IMR-90 (cell line): ENCODE measurements around the gene IFIT1B. TPM values are rescaled to one million over a fixed set of nuclear protein-coding genes. Genes with fewer than 3 reads are reported as not detected.

Experiments
- ATAC-seq: fragments of 200-7000 bp; cut with Tn5 transposase; 2 replicates; pipeline ENCODE4 v1.9.1; 2020; ENCODE audit warnings: low read depth, mild to moderate bottlenecking, moderate library complexity
- BruUV-seq: library from RNA; stranded (reverse); fragments of 400-500 nt; replicated peaks from 2 replicates; lab custom pipeline; 2021; lab: Mats Ljungman, UMichigan
- CTCF ChIA-PET: fragments of 300-600 bp; formaldehyde crosslinking; extraction: SDS; loops from one replicate; lab custom pipeline; 2021; ENCODE audit warnings: antibody characterized with exemption; lab: Yijun Ruan, JAX
- POLR2A ChIA-PET: fragments of 300-600 bp; sonication (Branson Sonifier 250); formaldehyde crosslinking; loops from one replicate; lab custom pipeline; 2022; ENCODE audit warnings: antibody characterized with exemption; ENCODE audit not compliant: unreplicated experiment; lab: Charles Lee
- DNase-seq: peaks from one replicate; pipeline ENCODE4 v3.0.0; 2013
- H2AFZ ChIP-seq: replicated peaks from 2 replicates; pipeline ENCODE3; 2013; ENCODE audit warnings: low read length, mild to moderate bottlenecking; ENCODE audit not compliant: poor library complexity
- H2AK5ac ChIP-seq: 2 replicates; pipeline ENCODE4 v1.6.1; 2013; ENCODE audit warnings: low read depth, low read length, inconsistent platforms
- H2AK9ac ChIP-seq: replicated peaks from 2 replicates; pipeline ENCODE3; 2013; ENCODE audit warnings: mild to moderate bottlenecking, low read depth, low read length, moderate library complexity; ENCODE audit not compliant: poor library complexity
- H2BK120ac ChIP-seq: 2 replicates; pipeline ENCODE4 v1.6.1; 2013; ENCODE audit warnings: low read depth, low read length, inconsistent platforms
- H2BK15ac ChIP-seq: 3 replicates; pipeline ENCODE4 v1.6.1; 2013; ENCODE audit warnings: low read depth, low read length, inconsistent platforms
- H2BK20ac ChIP-seq: 2 replicates; pipeline ENCODE4 v1.6.1; 2013; ENCODE audit warnings: low read depth, mild to moderate bottlenecking, inconsistent platforms, low read length, moderate library complexity
- H2BK5ac ChIP-seq: 2 replicates; pipeline ENCODE4 v1.6.1; 2013; ENCODE audit warnings: mild to moderate bottlenecking, low read depth, low read length, inconsistent platforms; ENCODE audit not compliant: poor library complexity, severe bottlenecking
- H3K14ac ChIP-seq: replicated peaks from 2 replicates; pipeline ENCODE4 v1.6.1; 2013; ENCODE audit warnings: low read depth, low read length, inconsistent platforms
- H3K18ac ChIP-seq: 2 replicates; pipeline ENCODE4 v1.6.1; 2013; ENCODE audit warnings: low read depth, low read length, control low read depth
- H3K23ac ChIP-seq: 2 replicates; pipeline ENCODE4 v1.6.1; 2013; ENCODE audit warnings: low read depth, low read length, inconsistent platforms
- H3K27ac ChIP-seq: 2 replicates; pipeline ENCODE4 v1.5.1; 2013; ENCODE audit warnings: mild to moderate bottlenecking, control low read depth, low read length; ENCODE audit not compliant: insufficient read depth
- H3K27me3 ChIP-seq: 2 replicates; pipeline ENCODE4 v1.6.1; 2013; ENCODE audit warnings: low read length; ENCODE audit not compliant: control insufficient read depth, insufficient read depth
- H3K36me3 ChIP-seq: 2 replicates; pipeline ENCODE4 v1.6.1; 2013; ENCODE audit warnings: low read length, mixed read lengths; ENCODE audit not compliant: control insufficient read depth, insufficient read depth
- H3K4ac ChIP-seq: 2 replicates; pipeline ENCODE4 v1.6.1; 2013; ENCODE audit warnings: low read depth, low read length, inconsistent platforms
- H3K4me1 ChIP-seq: 2 replicates; pipeline ENCODE4 v1.6.1; 2013; ENCODE audit warnings: low read length, mixed read lengths; ENCODE audit not compliant: control insufficient read depth, insufficient read depth
- H3K4me2 ChIP-seq: 2 replicates; pipeline ENCODE4 v1.6.1; 2013; ENCODE audit warnings: low read depth, mild to moderate bottlenecking, control low read depth, low read length, moderate library complexity
- H3K4me3 ChIP-seq: 2 replicates; pipeline ENCODE4 v1.5.1; 2013; ENCODE audit warnings: low read depth, mild to moderate bottlenecking, control low read depth, low read length, moderate library complexity; ENCODE audit not compliant: insufficient read depth
- H3K56ac ChIP-seq: 2 replicates; pipeline ENCODE4 v1.6.1; 2013; ENCODE audit warnings: low read length, inconsistent platforms; ENCODE audit not compliant: insufficient read depth; ENCODE audit errors: extremely low read depth
- H3K79me1 ChIP-seq, 2 experiments: 2 replicates each; pipeline ENCODE4 v1.6.1; 2013; ENCODE audit warnings: low read length in 2 of 2, inconsistent platforms in 1 of 2, low read depth in 1 of 2
- H3K9ac ChIP-seq: 2 replicates; pipeline ENCODE4 v1.6.1; 2013; ENCODE audit warnings: low read depth, low read length, control low read depth
- H3K9me1 ChIP-seq: 2 replicates; pipeline ENCODE4 v1.6.1; 2013; ENCODE audit warnings: low read length, inconsistent platforms; ENCODE audit not compliant: insufficient read depth
- H3K9me3 ChIP-seq: 2 replicates; pipeline ENCODE4 v1.6.1; 2013; ENCODE audit warnings: low read length; ENCODE audit not compliant: control insufficient read depth, insufficient read depth
- H4K20me1 ChIP-seq: 2 replicates; pipeline ENCODE4 v1.6.1; 2013; ENCODE audit warnings: low read length, inconsistent platforms; ENCODE audit not compliant: insufficient read depth
- H4K5ac ChIP-seq: 2 replicates; pipeline ENCODE4 v1.6.1; 2013; ENCODE audit warnings: mild to moderate bottlenecking, low read depth, low read length, control low read depth
- H4K8ac ChIP-seq, 2 experiments: 2 replicates each; pipeline ENCODE4 v1.6.1; 2013; ENCODE audit warnings: low read depth in 2 of 2, low read length in 2 of 2, control low read depth in 1 of 2, inconsistent platforms in 1 of 2
- H4K91ac ChIP-seq: 2 replicates; pipeline ENCODE4 v1.6.1; 2013; ENCODE audit warnings: low read depth, low read length, inconsistent platforms; ENCODE audit not compliant: insufficient read depth
- CHD1 ChIP-seq: IDR thresholded peaks from 2 replicates; pipeline ENCODE4 v1.6.1; 2012; ENCODE audit warnings: low read depth, low read length, improper control_type of control experiment
- CTCF ChIP-seq: conservative IDR thresholded peaks from 2 replicates; pipeline ENCODE4 v1.5.1; 2012; ENCODE audit warnings: mild to moderate bottlenecking, low read depth, low read length, improper control_type of control experiment
- MAFK ChIP-seq: IDR thresholded peaks from 2 replicates; pipeline ENCODE4 v1.6.1; 2012; ENCODE audit warnings: low read depth, low read length, improper control_type of control experiment
- WGBS, 2 experiments: methylation state at CpG; one replicate each; pipeline versions ENCODE4 v1.1.5 to v1.1.7; 2013; ENCODE audit warnings: missing lambda C conversion rate in 2 of 2; ENCODE audit not compliant: insufficient read length in 1 of 2; ENCODE audit errors: extremely low coverage in 2 of 2; 5-methylcytosine and 5-hydroxymethylcytosine counted together
- dilution Hi-C: fragments of 300-500 bp; cut with HindIII; formaldehyde crosslinking; loops from one replicate; pipeline ENCODE4 v1.14.3; 2018; ENCODE audit warnings: low sequenced_read_pairs; ENCODE audit not compliant: unreplicated experiment
- in situ Hi-C: fragments of 300-500 bp; cut with MboI; formaldehyde crosslinking; loops from 3 replicates; pipeline ENCODE4 v1.14.3; 2019; ENCODE audit warnings: low sequenced_read_pairs, inconsistent platforms, mixed read lengths
- intact Hi-C: fragments of 100-400 bp; cut with micrococcal nuclease; formaldehyde crosslinking; loops from 2 replicates; pipeline ENCODE4 v1.10.0; 2022
- polyA plus RNA-seq, 3 experiments: library from polyadenylated mRNA; depleted of rRNA; stranded (reverse); fragments of >200 nt; gene quantifications; 2 replicates each; pipeline ENCODE4 v1.2.3, GENCODE V29; 2012; ENCODE audit warnings: low replicate concordance in 1 of 3
- total RNA-seq: library from RNA; depleted of rRNA; stranded (reverse); fragments of >200 nt; gene quantifications from 2 replicates; pipeline ENCODE4 v1.2.3, GENCODE V29; 2012

Gene IFIT1B
- total and polyA plus RNA-seq, 2 of the 4 experiments (the other 2 are of a cell fraction), result not detected

DNA sequence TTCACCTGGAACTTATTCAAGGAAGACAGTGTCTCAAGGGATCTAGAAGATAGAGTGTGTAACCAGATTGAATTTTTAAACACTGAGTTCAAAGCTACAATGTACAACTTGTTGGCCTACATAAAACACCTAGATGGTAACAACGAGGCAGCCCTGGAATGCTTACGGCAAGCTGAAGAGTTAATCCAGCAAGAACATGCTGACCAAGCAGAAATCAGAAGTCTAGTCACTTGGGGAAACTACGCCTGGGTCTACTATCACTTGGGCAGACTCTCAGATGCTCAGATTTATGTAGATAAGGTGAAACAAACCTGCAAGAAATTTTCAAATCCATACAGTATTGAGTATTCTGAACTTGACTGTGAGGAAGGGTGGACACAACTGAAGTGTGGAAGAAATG is 39.1 kb upstream of the IFIT1B start:
- H3K9me1 ChIP-seq, result peaks cover 5% of the 10 kb centered on the region; the same call in 1 of the 2 replicates
- H2BK20ac ChIP-seq, result no peak overlapping the region
- H3K9me3 ChIP-seq, result no peaks in the 10 kb centered on the region
- no peak overlapping the region for H2AK9ac ChIP-seq
- H3K23ac ChIP-seq, result no peak overlapping the region
- no peak overlapping the region for H3K18ac ChIP-seq
- ChIA-PET POLR2A (no interaction called here), CTCF (interaction anchor here (1.4 kb wide), 1 partner anchor 31 kb away, joined by 3 read pairs; no protein-coding TSS in a partner anchor)
- H3K9ac ChIP-seq, result no peak overlapping the region
- dilution Hi-C loops (no loop called here), intact Hi-C loops (no loop called here), in situ Hi-C loops (no loop called here)
- no peak overlapping the region for H3K4me3 ChIP-seq
- H3K4me2 ChIP-seq, result no peak overlapping the region
- no peak overlapping the region for H4K5ac ChIP-seq
- H3K27me3 ChIP-seq, result no peaks in the 10 kb centered on the region
- no peak overlapping the region for H4K8ac ChIP-seq
- H4K91ac ChIP-seq, result no peak overlapping the region
- H2BK5ac ChIP-seq, result no peak overlapping the region
- no peak overlapping the region for H2AFZ ChIP-seq
- BruUV-seq, result no TSS peak
- peaks cover 6% of the 10 kb centered on the region for H3K36me3 ChIP-seq
- DNase-seq, result no peak
- no peak overlapping the region for H3K56ac ChIP-seq
- peaks cover 8% of the 10 kb centered on the region for H3K4me1 ChIP-seq
- no peak overlapping the region for H2BK120ac ChIP-seq
- no peak overlapping the region for H2BK15ac ChIP-seq
- no peak overlapping the region for H3K27ac ChIP-seq
- no peak overlapping the region for H3K4ac ChIP-seq
- no peak overlapping the region for H2AK5ac ChIP-seq
- 100% methylated on average over 2 of the region's 3 CpGs; no CpG with 5 or more reads in 1 of the 2 experiments for WGBS, 2 experiments
- no peak overlapping the region for H3K14ac ChIP-seq
- ATAC-seq, result no peak
- peaks cover 5 to 12% of the 10 kb centered on the region in 2 experiments for H3K79me1 ChIP-seq
- no peaks in the 10 kb centered on the region for H4K20me1 ChIP-seq
- TF ChIP-seq CTCF (no peak), MAFK (peak; percentile 88), CHD1 (no peak)
